SK-N-SH (cell line): ENCODE measurements around the gene GPR107.

Experiments
- CTCF ChIP-seq: fragments of 200-600 bp; sonication (generic); IDR thresholded peaks from 2 replicates; pipeline ENCODE4 v1.6.1; 2017; ENCODE audit warnings: antibody characterized with exemption, mild to moderate bottlenecking, moderate library complexity
- IRF3 ChIP-seq: fragments of 150-350 bp; IDR thresholded peaks from 2 replicates; pipeline ENCODE4 v1.6.1; 2016; ENCODE audit warnings: mild to moderate bottlenecking, low read depth, low read length
- JUND ChIP-seq: IDR thresholded peaks from 2 replicates; pipeline ENCODE4 v1.4.0; 2012
- MAX ChIP-seq: IDR thresholded peaks from 2 replicates; pipeline ENCODE4 v1.4.0; 2012; ENCODE audit warnings: low read depth
- MXI1 ChIP-seq: IDR thresholded peaks from 2 replicates; pipeline ENCODE4 v1.6.1; 2012; ENCODE audit warnings: mild to moderate bottlenecking, low read depth, low read length, improper control_type of control experiment
- REST ChIP-seq: IDR thresholded peaks from 2 replicates; pipeline ENCODE4 v1.6.1; 2012; ENCODE audit warnings: mild to moderate bottlenecking, low read depth, low read length, moderate library complexity
- RFX5 ChIP-seq: IDR thresholded peaks from 2 replicates; pipeline ENCODE4 v1.6.1; 2012; ENCODE audit warnings: mild to moderate bottlenecking, improper control_type of control experiment, low read length
- ZBTB33 ChIP-seq: IDR thresholded peaks from 2 replicates; pipeline ENCODE4 v1.4.0; 2012; ENCODE audit warnings: low read depth, borderline replicate concordance

- TF ChIP-seq IRF3 (no peak), CTCF (peak; percentile 20; the same call in 1 of the 2 replicates), JUND (no peak), MAX (no peak), MXI1 (no peak), RFX5 (no peak), ZBTB33 (no peak), REST (no peak)
Observed at GRCh38 chr9:130167927-130168326, 114.2 kb downstream of the GPR107 start.
